Liver (tissue), 9 donors: Measurements from ENCODE around the gene MORN4. TPM values are rescaled to one million over a fixed set of nuclear protein-coding genes. Genes with fewer than 3 reads are reported as not detected.

ENCODE experiments used
- DNase-seq: peaks from one replicate; pipeline ENCODE4 v3.0.0-alpha.2; 2017; ENCODE audit warnings: low spot score
- H3K27ac ChIP-seq, 2 donors: one replicate each; pipeline ENCODE4 v1.7.0; 2013; ENCODE audit warnings: inconsistent platforms in 2 of 2, low read length in 2 of 2, control low read depth in 1 of 2, low read depth in 1 of 2, mild to moderate bottlenecking in 1 of 2
- H3K27me3 ChIP-seq, 4 donors: one replicate each; pipeline versions ENCODE4 v1.6.1 to v1.7.0; 2013; ENCODE audit warnings: low read length in 3 of 4, inconsistent platforms in 1 of 4, mild to moderate bottlenecking in 1 of 4, moderate library complexity in 1 of 4; ENCODE audit not compliant: control insufficient read depth in 4 of 4, insufficient read depth in 4 of 4
- H3K36me3 ChIP-seq, 4 donors: one replicate each; pipeline versions ENCODE4 v1.6.1 to v1.7.0; 2013; ENCODE audit warnings: low read length in 3 of 4, mild to moderate bottlenecking in 3 of 4, low read depth in 1 of 4, moderate library complexity in 1 of 4; ENCODE audit not compliant: control insufficient read depth in 4 of 4, insufficient read depth in 3 of 4
- H3K4me1 ChIP-seq, 4 donors: one replicate each; pipeline versions ENCODE4 v1.6.1 to v1.7.0; 2013; ENCODE audit warnings: low read length in 3 of 4, mild to moderate bottlenecking in 3 of 4, moderate library complexity in 1 of 4; ENCODE audit not compliant: control insufficient read depth in 4 of 4, insufficient read depth in 4 of 4
- H3K4me3 ChIP-seq, 3 donors: one replicate each; pipeline versions ENCODE4 v1.6.1 to v1.7.0; 2013; ENCODE audit warnings: low read length in 3 of 3, control low read depth in 1 of 3, low read depth in 1 of 3, mild to moderate bottlenecking in 1 of 3
- H3K9ac ChIP-seq, 2 donors: one replicate each; pipeline ENCODE4 v1.7.0; 2013; ENCODE audit warnings: low read length in 2 of 2, mild to moderate bottlenecking in 2 of 2, moderate library complexity in 2 of 2, control low read depth in 1 of 2, low read depth in 1 of 2
- H3K9me3 ChIP-seq, 4 donors: one replicate each; pipeline versions ENCODE4 v1.6.1 to v1.7.0; 2013; ENCODE audit warnings: low read length in 3 of 4; ENCODE audit not compliant: control insufficient read depth in 4 of 4
- CTCF ChIP-seq: fragments of 150-350 bp; IDR thresholded peaks from 2 replicates; pipeline ENCODE4 v1.5.1; 2017; ENCODE audit warnings: improper control_type of control experiment, low read depth, low read length; ENCODE audit not compliant: missing input control
- EGR1 ChIP-seq, 2 donors: IDR thresholded peaks; 2 replicates each; pipeline ENCODE4 v1.6.1; 2016 to 2018; ENCODE audit warnings: antibody characterized with exemption in 2 of 2, low read depth in 2 of 2
- FOXA1 ChIP-seq: IDR thresholded peaks from 2 replicates; pipeline ENCODE4 v1.6.1; 2016; ENCODE audit warnings: antibody characterized with exemption
- FOXA2 ChIP-seq: IDR thresholded peaks from 2 replicates; pipeline ENCODE4 v1.6.1; 2016; ENCODE audit warnings: antibody characterized with exemption
- GABPA ChIP-seq, 2 donors: IDR thresholded peaks in 1 of 2; conservative IDR thresholded peaks in 1 of 2; 2 replicates each; pipeline ENCODE4 v1.6.1; 2016; ENCODE audit warnings: antibody characterized with exemption in 2 of 2, mild to moderate bottlenecking in 1 of 2, moderate library complexity in 1 of 2
- HNF4A ChIP-seq, 2 donors: conservative IDR thresholded peaks; 2 replicates each; pipeline ENCODE4 v1.6.1; 2016; ENCODE audit warnings: antibody characterized with exemption in 2 of 2, mild to moderate bottlenecking in 2 of 2
- HNF4G ChIP-seq: IDR thresholded peaks from 2 replicates; pipeline ENCODE4 v1.6.1; 2016; ENCODE audit warnings: antibody characterized with exemption
- JUND ChIP-seq, 2 donors: IDR thresholded peaks; 2 replicates each; pipeline ENCODE4 v1.6.1; 2016; ENCODE audit warnings: antibody characterized with exemption in 2 of 2
- NR2F2 ChIP-seq: IDR thresholded peaks from 2 replicates; pipeline ENCODE4 v1.6.1; 2016; ENCODE audit warnings: antibody characterized with exemption
- RAD21 ChIP-seq, 2 donors: IDR thresholded peaks; 2 replicates each; pipeline ENCODE4 v1.6.1; 2016; ENCODE audit warnings: antibody characterized with exemption in 2 of 2, mild to moderate bottlenecking in 2 of 2
- RXRA ChIP-seq, 2 donors: IDR thresholded peaks; 2 replicates each; pipeline ENCODE4 v1.6.1; 2017 to 2018; ENCODE audit warnings: antibody characterized with exemption in 2 of 2, mild to moderate bottlenecking in 1 of 2
- SP1 ChIP-seq: IDR thresholded peaks from 2 replicates; pipeline ENCODE4 v1.6.1; 2018; ENCODE audit warnings: antibody characterized with exemption, mild to moderate bottlenecking
- TAF1 ChIP-seq: conservative IDR thresholded peaks from 2 replicates; pipeline ENCODE4 v1.6.1; 2016; ENCODE audit warnings: antibody characterized with exemption, mild to moderate bottlenecking
- YY1 ChIP-seq: IDR thresholded peaks from 2 replicates; pipeline ENCODE4 v1.6.1; 2016; ENCODE audit warnings: antibody characterized with exemption, mild to moderate bottlenecking
- WGBS: extraction: QIAGEN DNeasy Blood & Tissue Kit; methylation state at CpG from one replicate; pipeline ENCODE4 v1.1.7; 2013; 5-methylcytosine and 5-hydroxymethylcytosine counted together
- polyA plus RNA-seq, 2 donors: library from polyadenylated mRNA; stranded (reverse) in 1 of 2; unstranded in 1 of 2; fragments of 200-250 nt in 1 of 2; fragments of >200 nt in 1 of 2; fragmentation: Nextera tagmentation in 1 of 2; extraction: Ambion mirVana in 1 of 2; gene quantifications; one replicate each; pipeline versions ENCODE4 v1.2.1 to v1.2.3, GENCODE V29; 2013 to 2015
- total RNA-seq, 2 donors: library from RNA; depleted of rRNA; stranded (reverse); fragments of >200 nt; gene quantifications; one replicate each; pipeline ENCODE4 v1.2.3, GENCODE V29; 2014
- TF ChIP-seq, protein P1 (sequence below): IDR thresholded peaks from 2 replicates; pipeline ENCODE4 v1.6.1; 2016; ENCODE audit warnings: antibody characterized with exemption, mild to moderate bottlenecking
- TF ChIP-seq, protein P2 (sequence below): IDR thresholded peaks from 2 replicates; pipeline ENCODE4 v1.6.1; 2016; ENCODE audit warnings: antibody characterized with exemption
- TF ChIP-seq, protein P3 (sequence below): IDR thresholded peaks from 2 replicates; pipeline ENCODE4 v1.6.1; 2016; ENCODE audit warnings: antibody characterized with exemption
- TF ChIP-seq, protein P4 (sequence below): IDR thresholded peaks from 2 replicates; pipeline ENCODE4 v1.6.1; 2016; ENCODE audit warnings: antibody characterized with exemption
- donor health status: healthy.
- donor health status: healthy.
- donor health status: healthy.
- donor health status: healthy.
- donor health status: healthy.

The MORN4 gene
- 1 to 10 TPM in 1 of 2 donors, under 1 TPM in 1; 0.42 to 2.5 TPM for total RNA-seq
- polyA plus RNA-seq, result 1 to 10 TPM; 1.7 to 3.1 TPM

GRCh38 chr10:97632949-97633884 lies at the start of gene MORN4:
Gene MORN4 (minus strand): TSS chr10:97633500. CDS start chr10:97619653, 13,847 bp downstream.
- Histone ChIP-seq H3K4me3 (peak within 1 kb of the TSS; percentile 44 to 90 (median 76)), H3K9ac (no peak within 1 kb of the TSS), H3K27me3 (no peaks in the 10 kb centered on the region), H3K4me1 (peaks cover 1 to 8% (median 6%) of the 10 kb centered on the region in 4 donors), H3K36me3 (no peaks in the 10 kb centered on the region), H3K9me3 (no peaks in the 10 kb centered on the region), H3K27ac (no peak within 1 kb of the TSS)
- DNase-seq, result peak; percentile 93
- 4% methylated on average over 62 of the region's 62 CpGs for WGBS
- TF ChIP-seq RXRA (IDR thresholded peaks at IDR 0.05), result peak in 1 of 2 donors; percentile 18
- peak; percentile 99 for TF ChIP-seq YY1
- peak; percentile 89 for TF ChIP-seq SP1
- TF ChIP-seq NR2F2, result no peak

GRCh38 chr10:97682042-97682441 lies 48.7 kb upstream of the MORN4 start:
- Histone ChIP-seq H3K9ac (no peak overlapping the region), H3K27ac (no peak overlapping the region), H3K27me3 (no peaks in the 10 kb centered on the region), H3K36me3 (peaks cover 2 to 19% (median 18%) of the 10 kb centered on the region in 4 donors), H3K9me3 (no peaks in the 10 kb centered on the region), H3K4me3 (no peak overlapping the region), H3K4me1 (peaks cover 7 to 34% (median 19%) of the 10 kb centered on the region in 4 donors)
- WGBS, result 59% methylated on average over 4 of the region's 4 CpGs
- no peak for DNase-seq
- TF ChIP-seq FOXA2 (no peak), RXRA (IDR thresholded peaks at IDR 0.05) (peak in 1 of 2 donors; percentile 38), SP1 (peak; percentile 31), HNF4G (peak; percentile 59), TAF1 (no peak), RAD21 (IDR thresholded peaks at IDR 0.05) (no peak), YY1 (no peak), GABPA (IDR thresholded peaks at IDR 0.05 in 1 of 2, conservative IDR thresholded peaks at IDR 0.05 in 1 of 2) (no peak), CTCF (no peak), JUND (IDR thresholded peaks at IDR 0.05) (no peak), EGR1 (IDR thresholded peaks at IDR 0.05; ENCODE audit: low read depth in 2 of 2) (no peak), HNF4A (conservative IDR thresholded peaks at IDR 0.05) (peak; percentile 80 to 90), FOXA1 (no peak), NR2F2 (peak; percentile 15)
- TF ChIP-seq, protein P1, sequence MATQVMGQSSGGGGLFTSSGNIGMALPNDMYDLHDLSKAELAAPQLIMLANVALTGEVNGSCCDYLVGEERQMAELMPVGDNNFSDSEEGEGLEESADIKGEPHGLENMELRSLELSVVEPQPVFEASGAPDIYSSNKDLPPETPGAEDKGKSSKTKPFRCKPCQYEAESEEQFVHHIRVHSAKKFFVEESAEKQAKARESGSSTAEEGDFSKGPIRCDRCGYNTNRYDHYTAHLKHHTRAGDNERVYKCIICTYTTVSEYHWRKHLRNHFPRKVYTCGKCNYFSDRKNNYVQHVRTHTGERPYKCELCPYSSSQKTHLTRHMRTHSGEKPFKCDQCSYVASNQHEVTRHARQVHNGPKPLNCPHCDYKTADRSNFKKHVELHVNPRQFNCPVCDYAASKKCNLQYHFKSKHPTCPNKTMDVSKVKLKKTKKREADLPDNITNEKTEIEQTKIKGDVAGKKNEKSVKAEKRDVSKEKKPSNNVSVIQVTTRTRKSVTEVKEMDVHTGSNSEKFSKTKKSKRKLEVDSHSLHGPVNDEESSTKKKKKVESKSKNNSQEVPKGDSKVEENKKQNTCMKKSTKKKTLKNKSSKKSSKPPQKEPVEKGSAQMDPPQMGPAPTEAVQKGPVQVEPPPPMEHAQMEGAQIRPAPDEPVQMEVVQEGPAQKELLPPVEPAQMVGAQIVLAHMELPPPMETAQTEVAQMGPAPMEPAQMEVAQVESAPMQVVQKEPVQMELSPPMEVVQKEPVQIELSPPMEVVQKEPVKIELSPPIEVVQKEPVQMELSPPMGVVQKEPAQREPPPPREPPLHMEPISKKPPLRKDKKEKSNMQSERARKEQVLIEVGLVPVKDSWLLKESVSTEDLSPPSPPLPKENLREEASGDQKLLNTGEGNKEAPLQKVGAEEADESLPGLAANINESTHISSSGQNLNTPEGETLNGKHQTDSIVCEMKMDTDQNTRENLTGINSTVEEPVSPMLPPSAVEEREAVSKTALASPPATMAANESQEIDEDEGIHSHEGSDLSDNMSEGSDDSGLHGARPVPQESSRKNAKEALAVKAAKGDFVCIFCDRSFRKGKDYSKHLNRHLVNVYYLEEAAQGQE, result no peak
- TF ChIP-seq, protein P2, sequence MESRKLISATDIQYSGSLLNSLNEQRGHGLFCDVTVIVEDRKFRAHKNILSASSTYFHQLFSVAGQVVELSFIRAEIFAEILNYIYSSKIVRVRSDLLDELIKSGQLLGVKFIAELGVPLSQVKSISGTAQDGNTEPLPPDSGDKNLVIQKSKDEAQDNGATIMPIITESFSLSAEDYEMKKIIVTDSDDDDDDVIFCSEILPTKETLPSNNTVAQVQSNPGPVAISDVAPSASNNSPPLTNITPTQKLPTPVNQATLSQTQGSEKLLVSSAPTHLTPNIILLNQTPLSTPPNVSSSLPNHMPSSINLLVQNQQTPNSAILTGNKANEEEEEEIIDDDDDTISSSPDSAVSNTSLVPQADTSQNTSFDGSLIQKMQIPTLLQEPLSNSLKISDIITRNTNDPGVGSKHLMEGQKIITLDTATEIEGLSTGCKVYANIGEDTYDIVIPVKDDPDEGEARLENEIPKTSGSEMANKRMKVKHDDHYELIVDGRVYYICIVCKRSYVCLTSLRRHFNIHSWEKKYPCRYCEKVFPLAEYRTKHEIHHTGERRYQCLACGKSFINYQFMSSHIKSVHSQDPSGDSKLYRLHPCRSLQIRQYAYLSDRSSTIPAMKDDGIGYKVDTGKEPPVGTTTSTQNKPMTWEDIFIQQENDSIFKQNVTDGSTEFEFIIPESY, result no peak
- TF ChIP-seq, protein P3, sequence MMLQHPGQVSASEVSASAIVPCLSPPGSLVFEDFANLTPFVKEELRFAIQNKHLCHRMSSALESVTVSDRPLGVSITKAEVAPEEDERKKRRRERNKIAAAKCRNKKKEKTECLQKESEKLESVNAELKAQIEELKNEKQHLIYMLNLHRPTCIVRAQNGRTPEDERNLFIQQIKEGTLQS, result no peak
- TF ChIP-seq, protein P4, sequence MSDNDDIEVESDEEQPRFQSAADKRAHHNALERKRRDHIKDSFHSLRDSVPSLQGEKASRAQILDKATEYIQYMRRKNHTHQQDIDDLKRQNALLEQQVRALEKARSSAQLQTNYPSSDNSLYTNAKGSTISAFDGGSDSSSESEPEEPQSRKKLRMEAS, result no peak
